K562 (cell line): ENCODE results near the gene WNT8A. TPM values are rescaled to one million over a fixed set of nuclear protein-coding genes. Genes with fewer than 3 reads are reported as not detected.
A peak's percentile ranks its signal among the peaks of the same experiment; 100 is the strongest.

Experiments used
- ATAC-seq: fragments of 200-7000 bp; cut with Tn5 transposase; 3 replicates; pipeline ENCODE4 v1.9.1; 2020; ENCODE audit warnings: moderate library complexity
- BruUV-seq: library from RNA; stranded (reverse); fragments of 400-500 nt; replicated peaks from 2 replicates; lab custom pipeline; 2021; lab: Mats Ljungman, UMichigan
- CTCF ChIA-PET: fragments of 300-600 bp; formaldehyde crosslinking; extraction: SDS; loops from one replicate; lab custom pipeline; 2021; ENCODE audit warnings: low intra/inter-chr PET ratio; lab: Yijun Ruan, JAX
- POLR2A ChIA-PET: fragments of 300-600, 350-650 bp; sonication (Branson Sonifier 250); formaldehyde crosslinking; extraction: SDS; loops from one replicate; lab custom pipeline; 2021; ENCODE audit warnings: antibody characterized with exemption, inconsistent platforms; lab: Yijun Ruan, JAX
- DNase-seq, 4 experiments: peaks; one replicate each; pipeline versions ENCODE4 v3.0.0 to v3.0.0-alpha.2; 2011 to 2018; ENCODE audit warnings: low spot score in 3 of 4, mixed read lengths in 3 of 4; ENCODE audit errors: extremely low read depth in 1 of 4
- FAIRE-seq: peaks from 2 replicates; lab custom pipeline; 2011; peaks lifted over from hg19 to GRCh38; lab: Jason Lieb, UNC
- H2AFZ ChIP-seq: 2 replicates; pipeline ENCODE4 v1.6.0; 2011; ENCODE audit warnings: low read depth, low read length, control low read depth, inconsistent platforms
- H3K27ac ChIP-seq: fragments of 200-600 bp; 3 replicates; pipeline ENCODE4 v1.8.0; 2011; ENCODE audit warnings: low read depth, mild to moderate bottlenecking, control low read depth, inconsistent platforms, low read length, moderate library complexity, mixed read lengths; ENCODE audit errors: extremely low read depth
- H3K27me3 ChIP-seq, 2 experiments: fragments of 300-600 bp in 1 of 2; 2 replicates in 1 of 2; 3 replicates in 1 of 2; pipeline versions ENCODE4 v1.6.0 to v1.8.0; 2011; ENCODE audit warnings: inconsistent platforms in 2 of 2, low read length in 2 of 2, mild to moderate bottlenecking in 1 of 2, mixed read lengths in 1 of 2, moderate library complexity in 1 of 2; ENCODE audit not compliant: control insufficient read depth in 2 of 2, insufficient read depth in 2 of 2
- H3K36me3 ChIP-seq: fragments of 300-600 bp; 3 replicates; pipeline ENCODE4 v1.8.0; 2011; ENCODE audit warnings: mild to moderate bottlenecking, low read length, inconsistent platforms; ENCODE audit not compliant: control insufficient read depth, insufficient read depth
- H3K4me1 ChIP-seq, 2 experiments: fragments of 200-600 bp in 1 of 2; replicated peaks in 1 of 2; 2 replicates in 1 of 2; 3 replicates in 1 of 2; pipeline versions ENCODE4 v1.5.1 to v1.8.0; 2011; ENCODE audit warnings: inconsistent platforms in 2 of 2, low read length in 2 of 2, mild to moderate bottlenecking in 1 of 2, mixed read lengths in 1 of 2, moderate library complexity in 1 of 2; ENCODE audit not compliant: control insufficient read depth in 2 of 2, insufficient read depth in 2 of 2
- H3K4me2 ChIP-seq: 2 replicates; pipeline ENCODE4 v1.6.1; 2011; ENCODE audit warnings: low read length, control low read depth, inconsistent platforms, mixed read lengths; ENCODE audit not compliant: insufficient read depth
- H3K4me3 ChIP-seq: fragments of 200-600 bp; sonication (generic), shearing (Covaris generic); 2 replicates; pipeline ENCODE4 v1.5.1; 2016; ENCODE audit warnings: control low read depth, inconsistent platforms
- H3K79me2 ChIP-seq: fragments of 200-600 bp; 3 replicates; pipeline ENCODE4 v1.8.0; 2011; ENCODE audit warnings: low read length, inconsistent platforms; ENCODE audit not compliant: control insufficient read depth, insufficient read depth
- H3K9ac ChIP-seq, 2 experiments: 2 replicates each; pipeline versions ENCODE4 v1.6.0 to v1.6.1; 2011; ENCODE audit warnings: low read depth in 2 of 2, low read length in 2 of 2, control low read depth in 1 of 2, inconsistent platforms in 1 of 2, mild to moderate bottlenecking in 1 of 2, mixed read lengths in 1 of 2; ENCODE audit not compliant: insufficient read depth in 1 of 2
- H3K9me1 ChIP-seq: one replicate; pipeline ENCODE4 v1.6.0; 2011; ENCODE audit warnings: inconsistent platforms, mild to moderate bottlenecking, low read length, moderate library complexity; ENCODE audit not compliant: control insufficient read depth, insufficient read depth
- H3K9me3 ChIP-seq: replicated peaks from 2 replicates; pipeline ENCODE4 v1.5.1; 2011; ENCODE audit warnings: low read depth, low read length, inconsistent platforms; ENCODE audit not compliant: control insufficient read depth, insufficient read depth
- H4K20me1 ChIP-seq: replicated peaks from 2 replicates; pipeline ENCODE4 v1.6.1; 2011; ENCODE audit warnings: low read length, inconsistent platforms, mixed read lengths; ENCODE audit not compliant: control insufficient read depth, insufficient read depth
- CBX8 ChIP-seq: fragments of 200-600 bp; sonication (generic); IDR thresholded peaks from 2 replicates; pipeline ENCODE4 v1.6.1; 2012; ENCODE audit warnings: borderline replicate concordance, mixed run types, low read depth, mild to moderate bottlenecking, moderate library complexity, mixed read lengths, low read length, control low read depth, inconsistent platforms; ENCODE audit not compliant: poor library complexity, severe bottlenecking; ENCODE audit errors: extremely low read depth
- SIN3A ChIP-seq, 2 experiments: fragments of 150-350 bp in 1 of 2; IDR thresholded peaks; 2 replicates each; pipeline ENCODE4 v1.6.1; 2011 to 2016; ENCODE audit warnings: borderline replicate concordance in 2 of 2, low read depth in 2 of 2, low read length in 2 of 2, mild to moderate bottlenecking in 2 of 2, moderate library complexity in 2 of 2; ENCODE audit not compliant: control insufficient read depth in 1 of 2
- ZBTB43 ChIP-seq: sonication (generic); formaldehyde crosslinking; IDR thresholded peaks from 2 replicates; pipeline ENCODE4 v1.8.0; 2023; ENCODE audit warnings: mild to moderate bottlenecking, missing genetic modification reagents
- ZNF12 ChIP-seq: sonication (generic); formaldehyde crosslinking; IDR thresholded peaks from 2 replicates; pipeline ENCODE4 v1.4.0; 2020; ENCODE audit warnings: mild to moderate bottlenecking, missing genetic modification reagents
- WGBS: fragments of 100-300 bp; shearing (Covaris generic); methylation state at CpG from one replicate; pipeline ENCODE4 v1.1.6; 2016; ENCODE audit warnings: low coverage, mixed read lengths; ENCODE audit not compliant: insufficient coverage; ENCODE audit errors: missing lambda C conversion rate; 5-methylcytosine and 5-hydroxymethylcytosine counted together
- in situ Hi-C: fragments of 300-500 bp; cut with MboI; formaldehyde crosslinking; loops from 4 replicates; pipeline ENCODE4 v1.15.0; 2018; ENCODE audit warnings: inconsistent platforms, mixed read lengths
- intact Hi-C: fragments of 100-400 bp; cut with micrococcal nuclease; formaldehyde crosslinking; loops from 2 replicates; pipeline ENCODE4 v1.14.2; 2022
- polyA plus RNA-seq, 8 experiments: library from polyadenylated mRNA; depleted of rRNA in 4 of 8; stranded (reverse) in 5 of 8; unstranded in 3 of 8; fragments of >200 nt; fragmentation: Nextera tagmentation in 2 of 8; fragmentation: Illumina TruSeq in 1 of 8; extraction: Ambion mirVana in 2 of 8; extraction: Trizol in 1 of 8; gene quantifications; 2 replicates each; pipeline versions ENCODE4 v1.2.1 to v1.2.3, GENCODE V29; 2011 to 2014; ENCODE audit warnings: inconsistent platforms in 1 of 8, missing spikeins in 1 of 8
- small RNA-seq: library from RNA; depleted of rRNA; stranded (forward); fragments of <200 nt; gene quantifications from one replicate; pipeline ENCODE3, GENCODE V24; 2014
- total RNA-seq, 7 experiments: library from RNA; depleted of rRNA in 6 of 7; stranded (reverse); fragments of >200 nt in 6 of 7; fragmentation: Illumina TruSeq in 2 of 7; extraction: Trizol in 2 of 7; gene quantifications; 2 replicates each; pipeline versions ENCODE4 v1.2.1 to v1.2.3, GENCODE V29; 2011 to 2021; ENCODE audit warnings: low replicate concordance in 1 of 7

The WNT8A gene
- total and polyA plus RNA-seq, 9 of the 15 experiments (the other 6 are each of a cell fraction or from before 2014, with no cell fraction given), result not detected

- TF ChIP-seq ZBTB43 (no peak), ZNF12 (CRISPR knock-in tag) (no peak)
Measured at GRCh38 chr5:138139781-138140090, 55.9 kb downstream of the WNT8A start (continued).

- in situ Hi-C loops, result no loop called here
- H3K79me2 ChIP-seq, result no peaks in the 10 kb centered on the region
- POLR2A ChIA-PET, result interaction anchor here (0.7 to 1.4 kb wide), 2 partner anchors 8 to 39 kb away, joined by 4 read pairs; partner anchors contain the start of gene KIF20A
- TF ChIP-seq CBX8 (peak; percentile 7), SIN3A (IDR thresholded peaks at IDR 0.05; ENCODE audit: borderline replicate concordance in 2 of 2, control insufficient read depth in 1 of 2, low read depth in 2 of 2, low read length in 2 of 2) (no peak)
- TF ChIP-seq, all 486 proteins: peak for 1
- CTCF ChIA-PET, result no interaction called here
- Histone ChIP-seq H3K36me3 (no peaks in the 10 kb centered on the region), H3K4me3 (no peak overlapping the region), H3K9me1 (no peaks in the 10 kb centered on the region), H2AFZ (no peak overlapping the region), H3K9ac (no peak overlapping the region), H3K27me3 (peaks cover 18 to 27% of the 10 kb centered on the region in 2 experiments; a peak in 4 of 5 replicates), H3K4me1 (no peaks in the 10 kb centered on the region), H3K9me3 (no peaks in the 10 kb centered on the region), H3K4me2 (no peak overlapping the region), H3K27ac (no peak overlapping the region), H4K20me1 (no peaks in the 10 kb centered on the region)
- DNase-seq (no peak), FAIRE-seq (no peak), ATAC-seq (no peak)
- intact Hi-C loops, result no loop called here
- WGBS, result 0% methylated on average over 4 of the region's 4 CpGs
- no TSS peak for BruUV-seq
Measured at GRCh38 chr5:138140268-138140667, 56.4 kb downstream of the WNT8A start.

Small RNAs within 50 kb of the gene (small RNA-seq; reads per million reads assigned to genes)
- gene RNU6-1148P, result not detected
- not detected for gene RNU6-460P
- gene RNU6-888P, result not detected

Other genes starting within 250 kb of the WNT8A start
Only the 7 nearest of the 9 such genes appear.
- gene PKD2L2, start 194.6 kb upstream of the WNT8A start, total RNA-seq (2014; rRNA removed), result 0.29 TPM in 1 of 2 replicates, not detected in the other
- gene PKD2L2, start 194.6 kb upstream of the WNT8A start, total RNA-seq (2014; rRNA removed; fragmentation: Illumina TruSeq; extraction: Trizol), result not detected in 2 replicates
- gene PKD2L2, start 194.6 kb upstream of the WNT8A start, total RNA-seq (2015; rRNA removed; fragmentation: Illumina TruSeq; extraction: Trizol), result 0.25 TPM in 1 of 2 replicates, not detected in the other
- not detected in 2 replicates for gene PKD2L2, start 194.6 kb upstream of the WNT8A start, total RNA-seq (2021)
- gene PKD2L2, start 194.6 kb upstream of the WNT8A start, polyA plus RNA-seq (2011; rRNA removed), result 0.05 and 0.11 TPM in 2 replicates
- gene PKD2L2, start 194.6 kb upstream of the WNT8A start, polyA plus RNA-seq (2014; fragmentation: Illumina TruSeq; extraction: Trizol), result not detected in 2 replicates
- gene PKD2L2, start 194.6 kb upstream of the WNT8A start, polyA plus RNA-seq (2014; fragmentation: Nextera tagmentation; extraction: Ambion mirVana), result under 1 TPM; 0.08 to 0.11 TPM
- not detected in 2 replicates for gene PKD2L2, start 194.6 kb upstream of the WNT8A start, polyA plus RNA-seq (2014; rRNA removed)
- gene FAM13B, start 51.0 kb upstream of the WNT8A start, total RNA-seq (2014; rRNA removed), result 7.0 and 12.4 TPM in 2 replicates
- gene FAM13B, start 51.0 kb upstream of the WNT8A start, total RNA-seq (2014; rRNA removed; fragmentation: Illumina TruSeq; extraction: Trizol), result 18.0 and 23.0 TPM in 2 replicates
- gene FAM13B, start 51.0 kb upstream of the WNT8A start, total RNA-seq (2015; rRNA removed; fragmentation: Illumina TruSeq; extraction: Trizol), result 20.8 and 21.6 TPM in 2 replicates
- 14.9 and 15.1 TPM in 2 replicates for gene FAM13B, start 51.0 kb upstream of the WNT8A start, total RNA-seq (2021)
- 14.1 and 14.8 TPM in 2 replicates for gene FAM13B, start 51.0 kb upstream of the WNT8A start, polyA plus RNA-seq (2011; rRNA removed)
- gene FAM13B, start 51.0 kb upstream of the WNT8A start, polyA plus RNA-seq (2014; fragmentation: Illumina TruSeq; extraction: Trizol), result 13.5 and 14.9 TPM in 2 replicates
- 1 to 10 TPM; 2.3 to 6.1 TPM for gene FAM13B, start 51.0 kb upstream of the WNT8A start, polyA plus RNA-seq (2014; fragmentation: Nextera tagmentation; extraction: Ambion mirVana)
- 10.1 TPM in 2 replicates for gene FAM13B, start 51.0 kb upstream of the WNT8A start, polyA plus RNA-seq (2014; rRNA removed)
- gene NME5, start 55.4 kb downstream of the WNT8A start, total RNA-seq (2014; rRNA removed), result not detected in 2 replicates
- not detected in 2 replicates for gene NME5, start 55.4 kb downstream of the WNT8A start, total RNA-seq (2014; rRNA removed; fragmentation: Illumina TruSeq; extraction: Trizol)
- gene NME5, start 55.4 kb downstream of the WNT8A start, total RNA-seq (2015; rRNA removed; fragmentation: Illumina TruSeq; extraction: Trizol), result not detected in 2 replicates
- not detected in 2 replicates for gene NME5, start 55.4 kb downstream of the WNT8A start, total RNA-seq (2021)
- not detected in 2 replicates for gene NME5, start 55.4 kb downstream of the WNT8A start, polyA plus RNA-seq (2011; rRNA removed)
- gene NME5, start 55.4 kb downstream of the WNT8A start, polyA plus RNA-seq (2014; fragmentation: Illumina TruSeq; extraction: Trizol), result not detected in 2 replicates
- gene NME5, start 55.4 kb downstream of the WNT8A start, polyA plus RNA-seq (2014; fragmentation: Nextera tagmentation; extraction: Ambion mirVana), result not detected
- not detected in 2 replicates for gene NME5, start 55.4 kb downstream of the WNT8A start, polyA plus RNA-seq (2014; rRNA removed)
- gene BRD8, start 94.6 kb downstream of the WNT8A start, total RNA-seq (2014; rRNA removed), result 53.9 and 54.6 TPM in 2 replicates
- 71.2 and 85.6 TPM in 2 replicates for gene BRD8, start 94.6 kb downstream of the WNT8A start, total RNA-seq (2014; rRNA removed; fragmentation: Illumina TruSeq; extraction: Trizol)
- 55.2 and 57.1 TPM in 2 replicates for gene BRD8, start 94.6 kb downstream of the WNT8A start, total RNA-seq (2015; rRNA removed; fragmentation: Illumina TruSeq; extraction: Trizol)
- gene BRD8, start 94.6 kb downstream of the WNT8A start, total RNA-seq (2021), result 65.7 and 74.1 TPM in 2 replicates
- 163 and 175 TPM in 2 replicates for gene BRD8, start 94.6 kb downstream of the WNT8A start, polyA plus RNA-seq (2011; rRNA removed)
- 87.9 and 88.4 TPM in 2 replicates for gene BRD8, start 94.6 kb downstream of the WNT8A start, polyA plus RNA-seq (2014; fragmentation: Illumina TruSeq; extraction: Trizol)
- gene BRD8, start 94.6 kb downstream of the WNT8A start, polyA plus RNA-seq (2014; fragmentation: Nextera tagmentation; extraction: Ambion mirVana), result 100 to 1,000 TPM in 1 of 2 experiments, 10 to 100 TPM in 1; 89.5 to 141 TPM
- 76.8 and 87.0 TPM in 2 replicates for gene BRD8, start 94.6 kb downstream of the WNT8A start, polyA plus RNA-seq (2014; rRNA removed)
- 40.8 and 44.9 TPM in 2 replicates for gene KIF20A, start 95.1 kb downstream of the WNT8A start, total RNA-seq (2014; rRNA removed)
- gene KIF20A, start 95.1 kb downstream of the WNT8A start, total RNA-seq (2014; rRNA removed; fragmentation: Illumina TruSeq; extraction: Trizol), result 61.2 and 63.1 TPM in 2 replicates
- 51.9 and 55.5 TPM in 2 replicates for gene KIF20A, start 95.1 kb downstream of the WNT8A start, total RNA-seq (2015; rRNA removed; fragmentation: Illumina TruSeq; extraction: Trizol)
- 49.0 and 52.6 TPM in 2 replicates for gene KIF20A, start 95.1 kb downstream of the WNT8A start, total RNA-seq (2021)
- 53.9 and 57.0 TPM in 2 replicates for gene KIF20A, start 95.1 kb downstream of the WNT8A start, polyA plus RNA-seq (2011; rRNA removed)
- gene KIF20A, start 95.1 kb downstream of the WNT8A start, polyA plus RNA-seq (2014; fragmentation: Illumina TruSeq; extraction: Trizol), result 52.3 and 59.6 TPM in 2 replicates
- 10 to 100 TPM; 39.8 to 58.7 TPM for gene KIF20A, start 95.1 kb downstream of the WNT8A start, polyA plus RNA-seq (2014; fragmentation: Nextera tagmentation; extraction: Ambion mirVana)
- gene KIF20A, start 95.1 kb downstream of the WNT8A start, polyA plus RNA-seq (2014; rRNA removed), result 36.8 and 39.6 TPM in 2 replicates
- gene CDC23, start 129.3 kb downstream of the WNT8A start, total RNA-seq (2014; rRNA removed), result 34.5 and 44.1 TPM in 2 replicates
- 65.5 and 70.7 TPM in 2 replicates for gene CDC23, start 129.3 kb downstream of the WNT8A start, total RNA-seq (2014; rRNA removed; fragmentation: Illumina TruSeq; extraction: Trizol)
- 54.8 and 58.4 TPM in 2 replicates for gene CDC23, start 129.3 kb downstream of the WNT8A start, total RNA-seq (2015; rRNA removed; fragmentation: Illumina TruSeq; extraction: Trizol)
- gene CDC23, start 129.3 kb downstream of the WNT8A start, total RNA-seq (2021), result 53.0 and 63.2 TPM in 2 replicates
- gene CDC23, start 129.3 kb downstream of the WNT8A start, polyA plus RNA-seq (2011; rRNA removed), result 88.2 and 103 TPM in 2 replicates
- 64.9 and 77.9 TPM in 2 replicates for gene CDC23, start 129.3 kb downstream of the WNT8A start, polyA plus RNA-seq (2014; fragmentation: Illumina TruSeq; extraction: Trizol)
- gene CDC23, start 129.3 kb downstream of the WNT8A start, polyA plus RNA-seq (2014; fragmentation: Nextera tagmentation; extraction: Ambion mirVana), result 100 to 1,000 TPM; 123 to 157 TPM
- 56.1 and 58.0 TPM in 2 replicates for gene CDC23, start 129.3 kb downstream of the WNT8A start, polyA plus RNA-seq (2014; rRNA removed)
- not detected in 2 replicates for gene GFRA3, start 190.6 kb downstream of the WNT8A start, total RNA-seq (2014; rRNA removed)
- gene GFRA3, start 190.6 kb downstream of the WNT8A start, total RNA-seq (2014; rRNA removed; fragmentation: Illumina TruSeq; extraction: Trizol), result not detected in 2 replicates
- not detected in 2 replicates for gene GFRA3, start 190.6 kb downstream of the WNT8A start, total RNA-seq (2015; rRNA removed; fragmentation: Illumina TruSeq; extraction: Trizol)
- gene GFRA3, start 190.6 kb downstream of the WNT8A start, total RNA-seq (2021), result not detected in 2 replicates
- 0.08 and 0.42 TPM in 2 replicates for gene GFRA3, start 190.6 kb downstream of the WNT8A start, polyA plus RNA-seq (2011; rRNA removed)
- gene GFRA3, start 190.6 kb downstream of the WNT8A start, polyA plus RNA-seq (2014; fragmentation: Illumina TruSeq; extraction: Trizol), result 0.09 and 0.10 TPM in 2 replicates
- not detected for gene GFRA3, start 190.6 kb downstream of the WNT8A start, polyA plus RNA-seq (2014; fragmentation: Nextera tagmentation; extraction: Ambion mirVana)
- gene GFRA3, start 190.6 kb downstream of the WNT8A start, polyA plus RNA-seq (2014; rRNA removed), result 0.05 and 0.12 TPM in 2 replicates